Measurements from ENCODE around the gene DAB1. TPM values are rescaled to one million over a fixed set of nuclear protein-coding genes. Genes with fewer than 3 reads are reported as not detected.

Gene DAB1
- polyA plus RNA-seq, 3 donors: not detected

- no peak overlapping the region for H3K27ac Mint-ChIP-seq
- Histone ChIP-seq H3K9ac (ENCODE audit: insufficient read depth, low read length, poor library complexity, severe bottlenecking) (no peak overlapping the region), H2AFZ (ENCODE audit: insufficient read depth, low read depth, low read length, poor library complexity, severe bottlenecking) (no peak overlapping the region)
Observed at GRCh38 chr1:57138432-57139078, 285.3 kb downstream of the DAB1 start.

GRCh38 chr1:57137980-57138379 lies 285.9 kb downstream of the DAB1 start:
- Mint-ChIP-seq H3K36me3 (no peaks in the 10 kb centered on the region), H3K9me3 (peaks cover 0 to 5% (median 1%) of the 10 kb centered on the region in 7 donors), H3K27me3 (ENCODE audit: low read depth in 3 of 3) (peaks cover 0 to 2% (median 0%) of the 10 kb centered on the region in 3 donors), H3K27ac (no peak overlapping the region), H3K4me3 (no peak overlapping the region), H3K4me1 (no peaks in the 10 kb centered on the region)
- H3K4me3 ChIP-seq (replicated peaks in 1 of 3; ENCODE audit: low read depth in 2 of 3, low read length in 3 of 3): no peak overlapping the region
- no peaks in the 10 kb centered on the region for H3K4me1 ChIP-seq (ENCODE audit: control insufficient read depth in 1 of 2, insufficient read depth in 2 of 2, low read length in 2 of 2)
- WGBS (ENCODE audit: insufficient coverage): no CpG with 5 or more reads among the region's 2 CpGs
- no peak overlapping the region for H3K27ac ChIP-seq (ENCODE audit: low read depth in 1 of 2, low read length in 2 of 2)
- H3K36me3 ChIP-seq (replicated peaks in 1 of 2; ENCODE audit: control insufficient read depth in 1 of 2, insufficient read depth in 2 of 2, low read length in 2 of 2): no peaks in the 10 kb centered on the region
- no peaks in the 10 kb centered on the region for H3K9me3 ChIP-seq (replicated peaks in 1 of 2; ENCODE audit: control insufficient read depth in 1 of 2, insufficient read depth in 1 of 2, low read length in 2 of 2)
- no peak overlapping the region for H2AFZ ChIP-seq (ENCODE audit: insufficient read depth, low read depth, low read length, poor library complexity, severe bottlenecking)
- H3K27me3 ChIP-seq (ENCODE audit: control insufficient read depth in 2 of 2, insufficient read depth in 2 of 2, low read length in 2 of 2): no peaks in the 10 kb centered on the region
- intact Hi-C loops (cut with micrococcal nuclease): no loop called here
- no peak overlapping the region for H3K4me2 ChIP-seq (replicated peaks; ENCODE audit: extremely low read depth, low read length, poor library complexity, severe bottlenecking)
- no peak for TF ChIP-seq CTCF (IDR thresholded peaks at IDR 0.05)
- H4K20me1 ChIP-seq (ENCODE audit: insufficient read depth, low read length): no peaks in the 10 kb centered on the region
- no peak overlapping the region for H3K9ac ChIP-seq (ENCODE audit: insufficient read depth, low read length, poor library complexity, severe bottlenecking)
- DNase-seq: no peak
- H3K79me2 ChIP-seq (ENCODE audit: insufficient read depth, low read length): no peaks in the 10 kb centered on the region

More at GRCh38 chr1:57138432-57139078, 285.3 kb downstream of the DAB1 start:
- no peak overlapping the region for H3K27ac ChIP-seq (ENCODE audit: low read depth in 1 of 2, low read length in 2 of 2)
- Mint-ChIP-seq H3K4me3 (no peak overlapping the region), H3K4me1 (no peaks in the 10 kb centered on the region), H3K9me3 (peaks cover 0 to 5% (median 2%) of the 10 kb centered on the region in 7 donors), H3K27me3 (ENCODE audit: low read depth in 3 of 3) (peaks cover 0 to 2% (median 0%) of the 10 kb centered on the region in 3 donors), H3K36me3 (no peaks in the 10 kb centered on the region)
- DNase-seq: no peak
- no peak overlapping the region for H3K4me3 ChIP-seq (replicated peaks in 1 of 3; ENCODE audit: low read depth in 2 of 3, low read length in 3 of 3)
- H3K27me3 ChIP-seq (ENCODE audit: control insufficient read depth in 2 of 2, insufficient read depth in 2 of 2, low read length in 2 of 2): no peaks in the 10 kb centered on the region
- intact Hi-C loops (cut with micrococcal nuclease): no loop called here
- no peaks in the 10 kb centered on the region for H3K9me3 ChIP-seq (replicated peaks in 1 of 2; ENCODE audit: control insufficient read depth in 1 of 2, insufficient read depth in 1 of 2, low read length in 2 of 2)
- H4K20me1 ChIP-seq (ENCODE audit: insufficient read depth, low read length): no peaks in the 10 kb centered on the region
- no peaks in the 10 kb centered on the region for H3K4me1 ChIP-seq (ENCODE audit: control insufficient read depth in 1 of 2, insufficient read depth in 2 of 2, low read length in 2 of 2)
- WGBS (ENCODE audit: insufficient coverage): no CpG with 5 or more reads among the region's 2 CpGs
- no peak for TF ChIP-seq CTCF (IDR thresholded peaks at IDR 0.05)
- no peaks in the 10 kb centered on the region for H3K36me3 ChIP-seq (replicated peaks in 1 of 2; ENCODE audit: control insufficient read depth in 1 of 2, insufficient read depth in 2 of 2, low read length in 2 of 2)
- no peak overlapping the region for H3K4me2 ChIP-seq (replicated peaks; ENCODE audit: extremely low read depth, low read length, poor library complexity, severe bottlenecking)
- H3K79me2 ChIP-seq (ENCODE audit: insufficient read depth, low read length): no peaks in the 10 kb centered on the region

Measured in CD14-positive monocyte (primary cell).